Panc1 (cell line): Measurements from ENCODE around the gene TMEM45A. TPM values are rescaled to one million over a fixed set of nuclear protein-coding genes. Genes with fewer than 3 reads are reported as not detected.

Experiments used
- ATAC-seq: fragments of 200-7000 bp; cut with Tn5 transposase; 2 replicates; pipeline ENCODE4 v1.9.1; 2020; ENCODE audit warnings: mild to moderate bottlenecking, moderate library complexity
- BruUV-seq: library from RNA; stranded (reverse); fragments of 400-500 nt; replicated peaks from 2 replicates; lab custom pipeline; 2021; lab: Mats Ljungman, UMichigan
- CTCF ChIA-PET: fragments of 300-600 bp; sonication (Branson Sonifier 250); formaldehyde crosslinking; loops from one replicate; lab custom pipeline; 2022; ENCODE audit warnings: antibody characterized with exemption; lab: Charles Lee
- POLR2A ChIA-PET: fragments of 300-600 bp; sonication (Branson Sonifier 250); formaldehyde crosslinking; loops from one replicate; lab custom pipeline; 2022; ENCODE audit warnings: antibody characterized with exemption; lab: Charles Lee
- DNase-seq: peaks from one replicate; pipeline ENCODE4 v3.0.0-alpha.2; 2010; ENCODE audit warnings: low read depth, low spot score
- H3K27ac ChIP-seq: 2 replicates; pipeline ENCODE4 v1.5.1; 2011; ENCODE audit warnings: mild to moderate bottlenecking, low read length, inconsistent platforms
- H3K27me3 ChIP-seq: fragments of 200-500 bp; sonication (Bioruptor generic); 2 replicates; pipeline ENCODE4 v1.6.0; 2014; ENCODE audit warnings: low read length, inconsistent platforms; ENCODE audit not compliant: control insufficient read depth, insufficient read depth
- H3K36me3 ChIP-seq: fragments of 200-500 bp; sonication (Bioruptor generic); 2 replicates; pipeline ENCODE4 v1.5.1; 2014; ENCODE audit warnings: inconsistent platforms, mild to moderate bottlenecking, low read length, moderate library complexity; ENCODE audit not compliant: control insufficient read depth, insufficient read depth
- H3K4me1 ChIP-seq: 2 replicates; pipeline ENCODE4 v1.5.1; 2011; ENCODE audit warnings: inconsistent platforms, mild to moderate bottlenecking, low read length, moderate library complexity; ENCODE audit not compliant: control insufficient read depth, insufficient read depth
- H3K4me3 ChIP-seq, 2 experiments: 2 replicates each; pipeline ENCODE4 v1.5.1; 2011 to 2012; ENCODE audit warnings: low read depth in 2 of 2, low read length in 2 of 2, mild to moderate bottlenecking in 2 of 2, inconsistent platforms in 1 of 2, moderate library complexity in 1 of 2
- H3K9me3 ChIP-seq: fragments of 200-500 bp; sonication (Bioruptor generic); 2 replicates; pipeline ENCODE4 v1.5.1; 2014; ENCODE audit warnings: low read depth, mild to moderate bottlenecking, inconsistent platforms, low read length, moderate library complexity; ENCODE audit not compliant: control insufficient read depth, insufficient read depth
- POLR2AphosphoS5 ChIP-seq: IDR thresholded peaks from 2 replicates; pipeline ENCODE4 v1.6.1; 2012; ENCODE audit warnings: mild to moderate bottlenecking, low read depth, low read length, moderate library complexity
- SIN3A ChIP-seq: IDR thresholded peaks from 2 replicates; pipeline ENCODE4 v1.6.1; 2012; ENCODE audit warnings: low read depth, mild to moderate bottlenecking, low read length, moderate library complexity, borderline replicate concordance; ENCODE audit not compliant: insufficient read depth
- TCF7L2 ChIP-seq: IDR thresholded peaks from 2 replicates; pipeline ENCODE4 v1.6.1; 2011; ENCODE audit warnings: mild to moderate bottlenecking, low read depth, low read length, inconsistent platforms
- in situ Hi-C: cut with HindIII; loops from 2 replicates; pipeline ENCODE4 v1.10.0; 2016; ENCODE audit warnings: low sequenced_read_pairs, low pct_unique_long_range_greater_than_20kb
- intact Hi-C: fragments of 100-400 bp; cut with micrococcal nuclease; formaldehyde crosslinking; loops from one replicate; pipeline ENCODE4 v1.10.0; 2022; ENCODE audit not compliant: unreplicated experiment
- total RNA-seq: library from RNA; stranded (reverse); gene quantifications from one replicate; pipeline ENCODE4 v1.2.1, GENCODE V29; 2021; ENCODE audit not compliant: unreplicated experiment
- TF ChIP-seq, protein P1 (sequence below): fragments of 450-650 bp; IDR thresholded peaks from 2 replicates; pipeline ENCODE4 v1.5.1; 2017; ENCODE audit warnings: mild to moderate bottlenecking
- TF ChIP-seq, protein P2 (sequence below), 2 experiments: IDR thresholded peaks; 2 replicates each; pipeline ENCODE4 v1.6.1; 2011 to 2012; ENCODE audit warnings: low read depth in 2 of 2, control low read depth in 1 of 2, low read length in 1 of 2, mild to moderate bottlenecking in 1 of 2, moderate library complexity in 1 of 2; ENCODE audit not compliant: insufficient read depth in 1 of 2

Gene TMEM45A
- total RNA-seq, 1 experiment from 2014 or later: 8.6 TPM

DNA sequence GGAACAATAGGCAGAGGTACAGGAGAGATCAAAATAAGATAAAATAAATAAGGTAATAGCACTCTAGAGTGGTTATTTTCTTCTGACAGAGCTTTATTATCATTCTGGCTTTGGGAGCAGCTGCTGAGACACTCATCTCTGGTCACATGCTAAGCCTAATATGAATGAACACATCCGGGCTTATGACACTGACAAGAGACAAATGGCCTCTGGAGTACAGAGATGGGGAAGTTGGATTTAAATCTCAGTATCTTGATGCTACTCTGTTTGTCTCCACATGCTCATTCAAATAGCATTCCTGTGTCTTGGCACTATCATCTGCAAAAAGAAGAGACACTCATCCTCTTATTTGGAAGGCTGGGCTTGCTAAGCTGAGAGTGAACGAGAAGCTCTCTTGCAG lies 55.6 kb downstream of the TMEM45A start:
- POLR2A ChIA-PET: no interaction called here
- ATAC-seq: no peak
- Histone ChIP-seq H3K27me3 (no peaks in the 10 kb centered on the region), H3K4me3 (no peak overlapping the region), H3K9me3 (no peaks in the 10 kb centered on the region), H3K27ac (no peak overlapping the region), H3K36me3 (no peaks in the 10 kb centered on the region), H3K4me1 (no peaks in the 10 kb centered on the region)
- BruUV-seq: no TSS peak
- intact Hi-C loops (no loop called here), in situ Hi-C loops (no loop called here)
- TF ChIP-seq, protein P1, sequence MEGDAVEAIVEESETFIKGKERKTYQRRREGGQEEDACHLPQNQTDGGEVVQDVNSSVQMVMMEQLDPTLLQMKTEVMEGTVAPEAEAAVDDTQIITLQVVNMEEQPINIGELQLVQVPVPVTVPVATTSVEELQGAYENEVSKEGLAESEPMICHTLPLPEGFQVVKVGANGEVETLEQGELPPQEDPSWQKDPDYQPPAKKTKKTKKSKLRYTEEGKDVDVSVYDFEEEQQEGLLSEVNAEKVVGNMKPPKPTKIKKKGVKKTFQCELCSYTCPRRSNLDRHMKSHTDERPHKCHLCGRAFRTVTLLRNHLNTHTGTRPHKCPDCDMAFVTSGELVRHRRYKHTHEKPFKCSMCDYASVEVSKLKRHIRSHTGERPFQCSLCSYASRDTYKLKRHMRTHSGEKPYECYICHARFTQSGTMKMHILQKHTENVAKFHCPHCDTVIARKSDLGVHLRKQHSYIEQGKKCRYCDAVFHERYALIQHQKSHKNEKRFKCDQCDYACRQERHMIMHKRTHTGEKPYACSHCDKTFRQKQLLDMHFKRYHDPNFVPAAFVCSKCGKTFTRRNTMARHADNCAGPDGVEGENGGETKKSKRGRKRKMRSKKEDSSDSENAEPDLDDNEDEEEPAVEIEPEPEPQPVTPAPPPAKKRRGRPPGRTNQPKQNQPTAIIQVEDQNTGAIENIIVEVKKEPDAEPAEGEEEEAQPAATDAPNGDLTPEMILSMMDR: no peak
- TF ChIP-seq POLR2AphosphoS5 (no peak), TCF7L2 (no peak), SIN3A (no peak)
- TF ChIP-seq, protein P2, sequence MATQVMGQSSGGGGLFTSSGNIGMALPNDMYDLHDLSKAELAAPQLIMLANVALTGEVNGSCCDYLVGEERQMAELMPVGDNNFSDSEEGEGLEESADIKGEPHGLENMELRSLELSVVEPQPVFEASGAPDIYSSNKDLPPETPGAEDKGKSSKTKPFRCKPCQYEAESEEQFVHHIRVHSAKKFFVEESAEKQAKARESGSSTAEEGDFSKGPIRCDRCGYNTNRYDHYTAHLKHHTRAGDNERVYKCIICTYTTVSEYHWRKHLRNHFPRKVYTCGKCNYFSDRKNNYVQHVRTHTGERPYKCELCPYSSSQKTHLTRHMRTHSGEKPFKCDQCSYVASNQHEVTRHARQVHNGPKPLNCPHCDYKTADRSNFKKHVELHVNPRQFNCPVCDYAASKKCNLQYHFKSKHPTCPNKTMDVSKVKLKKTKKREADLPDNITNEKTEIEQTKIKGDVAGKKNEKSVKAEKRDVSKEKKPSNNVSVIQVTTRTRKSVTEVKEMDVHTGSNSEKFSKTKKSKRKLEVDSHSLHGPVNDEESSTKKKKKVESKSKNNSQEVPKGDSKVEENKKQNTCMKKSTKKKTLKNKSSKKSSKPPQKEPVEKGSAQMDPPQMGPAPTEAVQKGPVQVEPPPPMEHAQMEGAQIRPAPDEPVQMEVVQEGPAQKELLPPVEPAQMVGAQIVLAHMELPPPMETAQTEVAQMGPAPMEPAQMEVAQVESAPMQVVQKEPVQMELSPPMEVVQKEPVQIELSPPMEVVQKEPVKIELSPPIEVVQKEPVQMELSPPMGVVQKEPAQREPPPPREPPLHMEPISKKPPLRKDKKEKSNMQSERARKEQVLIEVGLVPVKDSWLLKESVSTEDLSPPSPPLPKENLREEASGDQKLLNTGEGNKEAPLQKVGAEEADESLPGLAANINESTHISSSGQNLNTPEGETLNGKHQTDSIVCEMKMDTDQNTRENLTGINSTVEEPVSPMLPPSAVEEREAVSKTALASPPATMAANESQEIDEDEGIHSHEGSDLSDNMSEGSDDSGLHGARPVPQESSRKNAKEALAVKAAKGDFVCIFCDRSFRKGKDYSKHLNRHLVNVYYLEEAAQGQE (IDR thresholded peaks at IDR 0.05; ENCODE audit: insufficient read depth in 1 of 2, low read depth in 2 of 2, low read length in 1 of 2): no peak
- no peak for DNase-seq
- CTCF ChIA-PET: no interaction called here

- Histone ChIP-seq H3K9me3 (no peaks in the 10 kb centered on the region), H3K27me3 (no peaks in the 10 kb centered on the region), H3K4me1 (no peaks in the 10 kb centered on the region), H3K4me3 (no peak overlapping the region), H3K27ac (no peak overlapping the region), H3K36me3 (no peaks in the 10 kb centered on the region)
- CTCF ChIA-PET: no interaction called here
- in situ Hi-C loops (no loop called here), intact Hi-C loops (no loop called here)
- POLR2A ChIA-PET: no interaction called here
- DNase-seq: no peak
- no peak for ATAC-seq
- TF ChIP-seq, protein P1: no peak
- no peak for TF ChIP-seq SIN3A
- TF ChIP-seq TCF7L2: no peak
- TF ChIP-seq, protein P2 (IDR thresholded peaks at IDR 0.05; ENCODE audit: insufficient read depth in 1 of 2, low read depth in 2 of 2, low read length in 1 of 2): no peak
- TF ChIP-seq POLR2AphosphoS5: no peak
- BruUV-seq: no TSS peak
Observed at GRCh38 chr3:100553618-100554372, 61.4 kb downstream of the TMEM45A start.
